LNCAP (cell line): ENCODE data around the gene FHOD3.

Experiments used
- CTCF ChIP-seq: fragments of 450-650 bp; IDR thresholded peaks from 2 replicates; pipeline ENCODE4 v1.5.1; 2017; ENCODE audit warnings: mild to moderate bottlenecking

FHOD3 gene

DNA sequence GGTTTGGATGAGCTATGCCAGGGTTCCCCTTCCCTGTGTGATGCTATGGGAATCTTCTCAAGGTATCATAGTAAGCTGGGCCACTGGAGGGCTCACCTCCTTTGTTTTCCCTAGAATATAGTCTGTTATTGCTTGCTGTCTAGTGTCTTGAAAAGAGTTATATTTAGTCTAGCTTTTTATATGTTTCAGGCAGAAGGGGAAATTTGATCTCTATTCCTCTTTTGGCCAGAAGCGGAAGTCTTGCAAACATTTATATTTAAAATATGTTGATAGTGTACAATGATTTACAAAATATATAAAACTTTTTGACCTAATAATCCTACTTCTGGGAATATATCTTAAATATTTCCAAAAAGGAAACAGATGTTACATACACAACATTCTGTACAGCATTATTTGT is 260.7 kb downstream of the FHOD3 start:
- no peak for TF ChIP-seq CTCF

DNA sequence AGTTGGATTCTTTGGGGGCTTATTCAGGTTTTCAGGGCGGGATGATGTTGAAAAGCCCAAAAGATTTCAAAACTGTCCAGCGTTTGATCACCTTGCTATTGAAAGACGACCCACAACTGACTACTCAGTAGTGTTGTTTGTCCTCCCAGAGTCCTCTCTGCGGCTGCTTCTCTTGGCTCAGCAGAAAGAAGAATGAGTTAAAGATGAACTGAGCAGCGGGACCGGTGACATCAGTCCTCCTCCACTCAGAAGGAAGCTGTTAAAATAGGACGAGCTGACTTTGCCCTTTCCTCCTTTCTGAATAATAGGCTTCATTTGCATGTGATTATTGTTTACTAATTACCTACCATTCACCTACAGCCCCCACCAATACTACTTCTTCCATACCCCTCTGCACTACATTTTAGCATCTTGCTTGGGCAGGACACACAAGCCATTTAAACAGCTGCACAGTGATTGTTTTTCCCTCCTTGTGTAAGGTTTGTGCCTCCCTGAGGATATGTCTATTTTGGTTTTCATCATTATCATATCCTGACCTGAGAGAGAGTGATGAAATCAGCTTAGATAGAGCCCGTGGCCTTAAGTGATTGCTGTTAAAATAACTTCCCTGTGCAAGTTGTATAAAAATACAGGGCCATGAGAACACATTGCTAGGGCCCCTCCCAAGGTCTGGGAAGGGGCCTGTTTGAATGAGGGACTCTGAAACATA is 261.8 kb downstream of the FHOD3 start:
- no peak for TF ChIP-seq CTCF

DNA sequence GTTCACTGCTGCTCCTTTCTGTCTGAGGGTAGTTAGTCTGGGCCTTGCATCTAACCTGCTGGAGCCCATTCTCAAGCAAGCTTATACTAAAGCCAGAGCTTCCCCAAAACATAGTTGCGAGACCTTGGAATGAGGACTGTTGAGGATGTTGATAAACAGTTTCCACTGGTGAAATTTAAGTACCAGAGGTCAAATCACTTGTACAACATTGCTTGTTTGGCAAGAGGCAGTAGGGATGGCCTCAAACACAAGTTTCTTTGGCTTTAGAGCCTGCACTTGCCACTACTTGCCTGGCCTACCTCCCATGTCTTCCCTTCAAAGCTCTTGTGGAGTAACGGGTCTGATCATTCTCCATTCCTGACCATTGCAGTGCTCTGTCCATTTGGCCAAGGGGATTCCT is 262.7 kb downstream of the FHOD3 start:
- no peak for TF ChIP-seq CTCF

DNA sequence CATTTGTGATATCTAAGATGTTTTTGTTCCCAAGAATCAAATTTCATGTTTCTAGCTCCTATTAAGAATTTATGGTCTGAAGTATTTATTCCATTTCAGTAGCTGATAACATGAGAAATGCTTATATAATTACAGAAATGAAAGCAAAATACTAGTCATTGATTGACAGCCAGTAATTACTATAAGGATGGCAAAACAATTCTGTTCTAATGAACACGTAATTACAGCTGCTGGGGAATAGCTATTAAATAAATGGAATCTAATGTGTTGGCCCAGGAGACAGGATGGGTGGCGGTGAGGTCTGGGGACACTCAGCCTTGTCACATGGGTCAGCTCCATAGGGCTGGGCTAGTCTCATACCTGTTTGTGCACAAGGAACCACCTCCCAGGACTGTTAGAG is 263.5 kb downstream of the FHOD3 start:
- no peak for TF ChIP-seq CTCF

- TF ChIP-seq CTCF: no peak
Observed at GRCh38 chr18:36564841-36565240, 267.3 kb downstream of the FHOD3 start.

DNA sequence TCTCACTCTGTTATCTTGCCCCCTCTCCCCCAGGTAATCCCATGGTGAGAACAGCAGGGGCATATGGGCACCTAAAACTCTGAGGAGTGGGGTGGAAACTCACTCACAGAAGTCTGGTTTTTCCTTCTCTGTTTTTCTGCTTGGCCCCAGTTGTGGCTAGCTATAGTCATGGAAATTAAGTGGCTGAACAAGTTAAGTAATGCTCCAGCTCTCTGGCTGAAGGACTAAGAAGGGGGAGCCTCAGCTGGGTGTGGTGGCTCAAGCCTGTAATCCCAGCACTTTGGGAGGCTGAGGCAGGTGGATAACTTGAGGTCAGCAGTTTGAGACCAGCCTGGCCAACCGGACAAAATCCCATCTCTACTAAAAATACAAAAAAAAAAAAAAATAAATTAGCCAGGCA is 270.3 kb downstream of the FHOD3 start:
- TF ChIP-seq CTCF: no peak

DNA sequence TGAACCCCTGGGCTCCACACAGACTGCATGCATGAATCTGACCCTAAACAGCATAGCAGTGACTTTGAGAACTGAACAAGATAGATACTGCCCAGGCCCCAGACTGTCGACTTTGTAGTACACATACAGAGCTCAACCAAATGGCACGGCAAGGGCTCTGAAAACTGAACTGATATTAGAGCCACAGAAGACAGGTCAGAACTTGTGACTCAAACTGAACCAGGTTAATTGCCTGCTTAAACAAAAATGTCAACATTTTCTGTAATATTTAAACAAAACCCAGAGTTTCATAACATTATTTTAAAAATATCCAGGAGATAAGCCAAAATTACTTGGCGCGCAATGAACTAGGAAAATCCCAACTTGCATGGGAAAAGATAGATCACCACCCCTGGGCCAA is 271.0 kb downstream of the FHOD3 start:
- TF ChIP-seq CTCF: no peak
